ENCODE measurements around the gene HSPB9. TPM values are rescaled to one million over a fixed set of nuclear protein-coding genes. Genes with fewer than 3 reads are reported as not detected.

The HSPB9 gene
- total and polyA plus RNA-seq, 2 experiments from 2014 or later = 0.34 TPM; not detected in 1

DNA sequence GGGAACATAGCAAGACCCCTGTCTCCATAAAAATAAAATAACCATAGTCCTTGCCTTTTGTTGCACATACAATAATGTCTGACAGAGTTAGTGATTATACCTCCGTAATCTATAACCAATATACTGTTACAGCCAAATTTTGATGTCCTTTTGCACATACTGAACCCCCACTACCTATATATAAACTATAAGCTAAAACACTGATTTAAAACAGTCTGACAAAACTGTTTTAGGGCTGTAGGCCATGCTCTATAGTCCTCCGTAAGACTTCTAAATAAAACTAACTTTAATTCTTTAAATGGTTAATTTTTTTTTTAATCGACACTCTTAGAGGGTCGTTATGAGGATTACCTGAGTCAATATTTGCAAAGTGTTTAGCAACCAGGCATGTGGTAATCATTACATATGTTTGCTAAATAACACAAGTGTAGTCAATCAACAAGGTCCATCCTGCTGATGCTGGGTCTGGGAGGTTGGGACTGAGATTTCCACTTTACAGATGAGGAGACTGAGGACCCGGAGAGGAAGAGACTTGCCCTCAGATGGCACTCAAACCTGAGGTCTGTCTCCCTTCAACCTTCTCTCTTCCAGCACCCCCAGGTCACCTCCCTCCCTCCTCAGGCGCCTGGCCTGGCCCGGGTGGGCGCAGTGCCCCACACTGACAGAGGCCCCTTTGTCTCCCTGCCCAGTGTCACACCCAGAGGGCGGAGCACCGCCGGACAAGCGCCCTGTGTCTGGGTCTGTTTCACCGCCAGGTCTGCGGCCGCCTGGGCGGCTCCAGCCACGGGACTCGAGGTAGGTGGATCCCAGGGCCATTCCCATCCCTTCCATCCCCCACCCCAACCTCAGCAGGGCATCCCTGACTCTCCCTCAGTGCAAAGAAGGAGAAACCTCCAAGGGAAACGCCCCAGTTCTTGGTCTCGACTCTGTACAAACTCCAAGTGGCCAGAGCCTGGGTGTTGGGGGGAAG lies 34.6 kb upstream of the HSPB9 start:
- Histone ChIP-seq H3K79me2 (ENCODE audit: insufficient read depth) (no peaks in the 10 kb centered on the region), H3K9me3 (ENCODE audit: low read depth) (no peaks in the 10 kb centered on the region), H2AFZ (no peak overlapping the region), H3K4me3 (no peak overlapping the region), H3K4me1 (ENCODE audit: insufficient read depth) (no peaks in the 10 kb centered on the region), H3F3A (ENCODE audit: insufficient read depth) (no peaks in the 10 kb centered on the region), H3K9ac (no peak overlapping the region), H3K36me3 (ENCODE audit: low read depth) (no peaks in the 10 kb centered on the region), H3K27ac (no peak overlapping the region), H3K4me2 (ENCODE audit: unreplicated experiment) (no peak overlapping the region), H3K27me3 (replicated peaks; ENCODE audit: insufficient read depth) (peaks cover 6% of the 10 kb centered on the region), H4K20me1 (ENCODE audit: insufficient read depth) (no peaks in the 10 kb centered on the region), H3K9me2 (ENCODE audit: insufficient read depth) (no peaks in the 10 kb centered on the region)
- in situ Hi-C loops (cut with MboI) = no loop called here
- DNase-seq = no peak
- WGBS, 2 experiments (ENCODE audit: low coverage in 1 of 2, low lambda C conversion rate in 2 of 2, missing lambda C conversion rate in 2 of 2) = 53 to 58% methylated on average over 19 to 20 of the region's 20 CpGs
- TF ChIP-seq EZH2 (IDR thresholded peaks at IDR 0.05; ENCODE audit: insufficient read depth, poor library complexity, severe bottlenecking) (no peak), EZH2phosphoT487 (IDR thresholded peaks at IDR 0.05; ENCODE audit: insufficient read depth, low read depth) (no peak)

DNA sequence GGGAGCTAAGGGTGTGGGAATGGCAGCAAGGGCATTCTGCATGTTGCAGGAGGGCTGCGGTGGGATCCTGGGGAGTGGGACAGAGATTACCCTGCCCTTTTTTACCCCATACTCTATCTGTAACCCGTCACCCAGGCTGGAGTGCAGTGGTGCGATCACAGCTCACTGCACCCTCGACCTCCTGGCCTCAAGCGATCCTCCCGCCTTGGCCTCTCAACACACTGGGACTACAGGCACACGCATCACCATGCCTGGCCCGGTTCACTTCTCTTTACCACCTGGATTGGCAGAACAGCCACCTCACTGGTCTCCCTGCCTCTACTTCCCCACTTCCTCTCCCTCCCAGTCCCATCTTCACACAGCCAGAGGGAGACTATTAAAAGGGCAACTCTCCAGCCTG lies 33.9 kb upstream of the HSPB9 start:
- no peaks in the 10 kb centered on the region for H3K4me1 ChIP-seq (ENCODE audit: insufficient read depth)
- H3K27ac ChIP-seq = no peak overlapping the region
- H3K4me2 ChIP-seq (ENCODE audit: unreplicated experiment) = no peak overlapping the region
- H3F3A ChIP-seq (ENCODE audit: insufficient read depth) = no peaks in the 10 kb centered on the region
- no peak overlapping the region for H3K9ac ChIP-seq
- H3K27me3 ChIP-seq (replicated peaks; ENCODE audit: insufficient read depth) = peaks cover 6% of the 10 kb centered on the region
- H3K9me2 ChIP-seq (ENCODE audit: insufficient read depth) = no peaks in the 10 kb centered on the region
- no peaks in the 10 kb centered on the region for H3K36me3 ChIP-seq (ENCODE audit: low read depth)
- H2AFZ ChIP-seq = no peak overlapping the region
- H3K4me3 ChIP-seq = no peak overlapping the region
- H3K79me2 ChIP-seq (ENCODE audit: insufficient read depth) = no peaks in the 10 kb centered on the region
- in situ Hi-C loops (cut with MboI) = no loop called here
- 79 to 84% methylated on average over 7 to 8 of the region's 8 CpGs for WGBS, 2 experiments (ENCODE audit: low coverage in 1 of 2, low lambda C conversion rate in 2 of 2, missing lambda C conversion rate in 2 of 2)
- no peaks in the 10 kb centered on the region for H4K20me1 ChIP-seq (ENCODE audit: insufficient read depth)
- H3K9me3 ChIP-seq (ENCODE audit: low read depth) = no peaks in the 10 kb centered on the region
- no peak for DNase-seq
- TF ChIP-seq EZH2 (IDR thresholded peaks at IDR 0.05; ENCODE audit: insufficient read depth, poor library complexity, severe bottlenecking) = no peak
- TF ChIP-seq EZH2phosphoT487 (IDR thresholded peaks at IDR 0.05; ENCODE audit: insufficient read depth, low read depth) = no peak

DNA sequence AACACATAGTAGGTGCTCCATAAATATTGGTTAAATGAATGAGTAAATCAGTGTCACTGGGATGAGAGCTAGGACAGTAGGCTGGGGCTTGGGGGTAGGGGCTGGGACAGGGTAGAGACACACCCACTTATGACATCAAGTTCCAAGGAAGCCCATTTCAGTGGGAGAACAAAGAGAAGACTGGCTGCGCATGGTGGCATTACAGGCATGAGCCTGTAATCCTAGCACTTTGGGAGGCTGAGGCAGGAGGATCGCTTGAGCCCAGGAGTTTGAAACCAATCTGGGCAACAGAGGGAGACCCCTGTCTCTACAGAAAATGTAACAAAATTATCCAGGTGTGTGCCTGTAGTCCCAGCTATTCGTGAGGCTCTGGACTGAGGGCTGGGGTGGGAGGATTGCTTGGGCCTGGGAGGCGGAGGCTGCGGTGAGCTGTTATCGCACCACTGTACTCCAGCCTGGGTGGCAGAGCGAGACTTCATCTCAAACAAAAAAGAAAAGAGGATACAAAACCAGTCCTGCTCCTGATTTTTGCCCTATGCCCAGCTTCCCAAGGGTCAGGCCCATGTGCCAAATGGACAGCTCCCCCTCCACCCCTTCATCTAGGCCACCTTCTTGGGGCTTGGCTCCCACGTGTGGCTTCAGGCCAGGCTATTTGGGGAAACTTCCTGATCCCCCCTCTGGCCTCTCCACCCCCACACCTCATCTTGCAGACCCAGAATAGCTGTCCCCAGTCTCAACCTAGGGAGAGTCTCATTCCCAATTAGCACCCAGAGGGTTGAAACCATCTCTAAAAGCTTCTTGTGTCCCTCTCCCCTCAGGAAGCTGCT lies 31.4 kb upstream of the HSPB9 start:
- no peaks in the 10 kb centered on the region for H3K36me3 ChIP-seq (ENCODE audit: low read depth)
- no peak overlapping the region for H2AFZ ChIP-seq
- no peaks in the 10 kb centered on the region for H3K9me3 ChIP-seq (ENCODE audit: low read depth)
- no peaks in the 10 kb centered on the region for H3K4me1 ChIP-seq (ENCODE audit: insufficient read depth)
- H3K79me2 ChIP-seq (ENCODE audit: insufficient read depth) = no peaks in the 10 kb centered on the region
- in situ Hi-C loops (cut with MboI) = no loop called here
- no peaks in the 10 kb centered on the region for H4K20me1 ChIP-seq (ENCODE audit: insufficient read depth)
- no peak overlapping the region for H3K4me3 ChIP-seq
- no peak for DNase-seq
- no peaks in the 10 kb centered on the region for H3F3A ChIP-seq (ENCODE audit: insufficient read depth)
- H3K4me2 ChIP-seq (ENCODE audit: unreplicated experiment) = no peak overlapping the region
- TF ChIP-seq EZH2 (IDR thresholded peaks at IDR 0.05; ENCODE audit: insufficient read depth, poor library complexity, severe bottlenecking) (no peak), EZH2phosphoT487 (IDR thresholded peaks at IDR 0.05; ENCODE audit: insufficient read depth, low read depth) (no peak)
- peaks cover 6% of the 10 kb centered on the region for H3K27me3 ChIP-seq (replicated peaks; ENCODE audit: insufficient read depth)
- H3K27ac ChIP-seq = no peak overlapping the region
- H3K9me2 ChIP-seq (ENCODE audit: insufficient read depth) = no peaks in the 10 kb centered on the region
- no peak overlapping the region for H3K9ac ChIP-seq
- WGBS, 2 experiments (ENCODE audit: low coverage in 1 of 2, low lambda C conversion rate in 2 of 2, missing lambda C conversion rate in 2 of 2) = 76 to 82% methylated on average over 7 to 8 of the region's 8 CpGs

DNA sequence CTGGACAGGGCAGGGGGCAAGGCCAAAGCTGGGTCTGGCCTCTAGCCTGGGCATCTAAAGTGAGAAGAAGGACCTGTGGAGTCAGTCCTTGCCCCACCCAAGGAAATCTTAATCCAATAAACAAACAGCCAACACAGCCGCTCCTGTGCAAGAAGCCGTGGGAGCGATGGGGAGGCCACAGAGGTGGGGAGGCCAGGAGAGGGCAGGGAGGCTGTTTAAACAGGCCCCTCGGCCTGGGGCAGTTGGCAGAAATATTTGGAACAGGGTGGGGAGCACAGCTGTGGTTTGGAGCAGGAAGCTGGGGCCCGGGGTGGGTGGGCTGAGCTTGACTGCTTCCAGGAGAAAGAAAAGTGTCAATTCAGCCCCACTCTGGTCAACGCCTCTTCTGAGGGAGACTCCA lies 29.7 kb upstream of the HSPB9 start:
- in situ Hi-C loops (cut with MboI) = no loop called here
- Histone ChIP-seq H3K4me3 (no peak overlapping the region), H4K20me1 (ENCODE audit: insufficient read depth) (no peaks in the 10 kb centered on the region), H3K27me3 (replicated peaks; ENCODE audit: insufficient read depth) (peaks cover 17% of the 10 kb centered on the region), H3F3A (ENCODE audit: insufficient read depth) (no peaks in the 10 kb centered on the region), H3K36me3 (ENCODE audit: low read depth) (no peaks in the 10 kb centered on the region), H3K27ac (no peak overlapping the region), H3K79me2 (ENCODE audit: insufficient read depth) (no peaks in the 10 kb centered on the region), H3K9ac (no peak overlapping the region), H3K4me1 (ENCODE audit: insufficient read depth) (no peaks in the 10 kb centered on the region), H3K4me2 (ENCODE audit: unreplicated experiment) (no peak overlapping the region), H2AFZ (no peak overlapping the region), H3K9me2 (ENCODE audit: insufficient read depth) (no peaks in the 10 kb centered on the region), H3K9me3 (ENCODE audit: low read depth) (no peaks in the 10 kb centered on the region)
- TF ChIP-seq EZH2phosphoT487 (IDR thresholded peaks at IDR 0.05; ENCODE audit: insufficient read depth, low read depth) (no peak), EZH2 (IDR thresholded peaks at IDR 0.05; ENCODE audit: insufficient read depth, poor library complexity, severe bottlenecking) (no peak)
- no peak for DNase-seq
- 51 to 64% methylated on average over 6 of the region's 6 CpGs for WGBS, 2 experiments (ENCODE audit: low coverage in 1 of 2, low lambda C conversion rate in 2 of 2, missing lambda C conversion rate in 2 of 2)
